Fibroblast of villous mesenchyme (primary cell): ENCODE measurements around the gene PDE1A. TPM values are rescaled to one million over a fixed set of nuclear protein-coding genes. Genes with fewer than 3 reads are reported as not detected.
"Not testable (repeated sequence)": the region's sequence is repeated elsewhere in the genome, so short reads cannot be mapped to it uniquely, and the experiment has no call there.

Experiments used
- DNase-seq: peaks from one replicate; pipeline ENCODE4 v3.0.0-alpha.2; 2010; ENCODE audit warnings: low read depth
- H3K4me3 ChIP-seq: 2 replicates; pipeline ENCODE4 v1.5.1; 2011; ENCODE audit warnings: low read depth, mild to moderate bottlenecking, low read length
- total RNA-seq: library from RNA; depleted of rRNA; stranded (reverse); fragments of >200 nt; gene quantifications from 2 replicates; pipeline ENCODE4 v1.2.3, GENCODE V29; 2012
- TF ChIP-seq, protein P1 (sequence below): IDR thresholded peaks from 2 replicates; pipeline ENCODE4 v1.5.1; 2012; ENCODE audit warnings: low read depth, mild to moderate bottlenecking, low read length; ENCODE audit not compliant: insufficient read depth

The PDE1A gene
- total RNA-seq, 1 donor: 1.7 TPM

DNA sequence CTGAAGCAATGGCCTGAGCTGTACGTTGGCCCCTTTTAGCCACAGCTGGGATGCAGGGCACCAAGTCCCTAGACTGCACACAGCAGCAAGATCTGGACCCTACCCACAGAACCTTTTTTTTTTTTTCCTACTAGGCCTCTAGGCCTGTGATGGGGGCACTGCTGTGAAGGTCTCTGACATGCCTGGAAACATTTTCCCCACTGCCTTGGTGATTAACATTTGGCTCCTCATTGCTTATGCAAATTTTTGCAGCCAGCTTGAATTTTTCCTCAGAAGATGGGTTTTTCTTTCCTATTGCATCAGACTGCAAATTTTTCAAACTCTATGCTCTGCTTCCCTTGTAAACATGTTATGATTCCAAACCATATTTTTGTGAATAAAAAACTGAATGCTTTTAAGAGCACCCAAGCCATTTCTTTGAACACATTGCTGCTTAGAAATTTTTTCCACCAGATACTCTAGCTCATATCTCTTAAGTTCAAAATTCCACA lies 33.5 kb downstream of the PDE1A start:
- TF ChIP-seq, protein P1, sequence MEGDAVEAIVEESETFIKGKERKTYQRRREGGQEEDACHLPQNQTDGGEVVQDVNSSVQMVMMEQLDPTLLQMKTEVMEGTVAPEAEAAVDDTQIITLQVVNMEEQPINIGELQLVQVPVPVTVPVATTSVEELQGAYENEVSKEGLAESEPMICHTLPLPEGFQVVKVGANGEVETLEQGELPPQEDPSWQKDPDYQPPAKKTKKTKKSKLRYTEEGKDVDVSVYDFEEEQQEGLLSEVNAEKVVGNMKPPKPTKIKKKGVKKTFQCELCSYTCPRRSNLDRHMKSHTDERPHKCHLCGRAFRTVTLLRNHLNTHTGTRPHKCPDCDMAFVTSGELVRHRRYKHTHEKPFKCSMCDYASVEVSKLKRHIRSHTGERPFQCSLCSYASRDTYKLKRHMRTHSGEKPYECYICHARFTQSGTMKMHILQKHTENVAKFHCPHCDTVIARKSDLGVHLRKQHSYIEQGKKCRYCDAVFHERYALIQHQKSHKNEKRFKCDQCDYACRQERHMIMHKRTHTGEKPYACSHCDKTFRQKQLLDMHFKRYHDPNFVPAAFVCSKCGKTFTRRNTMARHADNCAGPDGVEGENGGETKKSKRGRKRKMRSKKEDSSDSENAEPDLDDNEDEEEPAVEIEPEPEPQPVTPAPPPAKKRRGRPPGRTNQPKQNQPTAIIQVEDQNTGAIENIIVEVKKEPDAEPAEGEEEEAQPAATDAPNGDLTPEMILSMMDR: no peak
- no peak for DNase-seq

DNA sequence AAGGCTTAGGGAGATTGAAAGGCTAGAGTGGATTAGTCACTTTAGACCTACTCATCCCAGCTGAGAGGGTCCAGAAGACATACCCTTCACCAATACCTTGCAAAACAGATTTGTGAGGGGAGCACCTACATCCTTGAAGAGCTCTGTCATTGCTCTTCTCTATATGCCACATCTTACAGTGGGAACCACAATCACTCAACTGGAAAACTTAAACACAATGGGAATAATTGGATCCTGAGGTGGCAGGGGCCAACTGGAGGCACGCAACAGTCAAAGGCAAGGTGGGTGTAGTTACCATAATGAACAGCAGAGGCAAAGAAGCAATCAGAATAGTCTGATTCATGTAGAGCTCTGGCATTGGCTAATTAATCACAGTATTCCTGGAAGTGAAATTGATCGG lies 35.4 kb downstream of the PDE1A start:
- H3K4me3 ChIP-seq: no peak overlapping the region
- TF ChIP-seq, protein P1: no peak
- DNase-seq: no peak

More for the DNA sequence above, 33.5 kb downstream of the PDE1A start:
- no peak overlapping the region for H3K4me3 ChIP-seq

DNA sequence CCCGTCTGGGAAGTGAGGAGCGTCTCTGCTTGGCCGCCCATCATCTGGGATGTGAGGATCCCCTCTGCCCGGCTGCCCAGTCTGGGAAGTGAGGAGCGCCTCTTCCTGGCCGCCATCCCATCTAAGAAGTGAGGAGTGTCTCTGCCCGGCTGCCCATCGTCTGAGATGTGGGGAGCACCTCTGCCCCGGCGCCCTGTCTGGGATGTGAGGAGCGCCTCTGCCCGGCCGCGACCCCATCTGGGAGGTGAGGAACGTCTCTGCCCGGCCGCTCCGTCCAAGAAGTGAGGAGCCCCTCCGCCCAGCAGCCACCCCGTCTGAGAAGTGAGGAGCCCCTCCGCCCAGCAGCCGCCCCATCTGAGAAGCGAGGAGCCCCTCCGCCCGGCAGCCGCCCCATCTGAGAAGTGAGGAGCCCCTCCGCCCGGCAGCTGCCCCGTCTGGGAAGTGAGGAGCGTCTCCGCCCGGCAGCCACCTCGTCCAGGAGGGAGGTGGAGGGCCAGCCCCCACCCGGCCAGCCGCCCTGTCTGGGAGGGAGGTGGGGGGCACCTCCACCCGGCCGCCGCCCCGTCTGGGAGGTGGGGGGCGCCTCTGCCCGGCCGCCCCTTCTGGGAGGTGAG lies 40.5 kb downstream of the PDE1A start:
- H3K4me3 ChIP-seq, DNase-seq: not testable (repeated sequence)

DNA sequence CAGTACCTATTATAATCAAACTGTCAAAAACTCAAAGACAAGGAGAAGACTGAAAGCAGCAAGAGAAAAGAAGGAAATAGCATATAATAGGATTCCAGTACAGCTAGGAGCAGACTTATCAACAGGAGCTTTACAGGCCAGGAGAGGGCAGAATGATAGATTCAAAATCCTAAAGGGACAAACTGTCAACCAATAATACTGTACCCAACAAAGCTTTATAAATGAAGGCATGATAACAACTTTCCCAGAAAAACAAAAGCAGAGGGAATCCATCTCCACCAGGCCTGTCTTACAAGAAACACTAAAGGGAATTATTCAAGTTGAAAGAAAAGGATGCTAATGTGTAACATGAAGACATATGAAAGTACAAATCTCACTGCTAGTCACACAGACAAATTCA lies 42.0 kb downstream of the PDE1A start:
- DNase-seq: no peak
- TF ChIP-seq, protein P1: no peak
- H3K4me3 ChIP-seq: no peak overlapping the region

DNA sequence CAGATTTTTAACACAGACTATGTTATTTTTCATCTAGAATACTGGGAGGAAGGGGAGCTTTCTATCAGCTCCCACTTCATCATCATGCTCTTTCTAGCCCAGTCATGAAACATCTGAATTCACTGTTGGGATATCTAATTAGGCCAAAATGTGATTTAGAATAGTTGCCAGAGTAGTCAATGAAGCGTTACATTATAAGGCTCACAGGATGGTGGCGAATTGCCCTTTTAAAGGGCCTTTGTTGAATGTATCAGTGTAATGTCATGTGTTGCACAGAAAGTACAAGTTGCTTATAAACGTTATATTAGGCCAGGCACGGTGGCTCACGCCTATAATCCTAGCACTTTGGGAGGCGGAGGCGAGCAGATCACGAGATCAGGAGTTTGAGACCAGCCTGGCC lies 45.6 kb downstream of the PDE1A start:
- DNase-seq: no peak
- TF ChIP-seq, protein P1: no peak
- no peak overlapping the region for H3K4me3 ChIP-seq

GRCh38 chr2:182379241-182379640 lies 47.6 kb downstream of the PDE1A start:
- H3K4me3 ChIP-seq: no peak overlapping the region
- TF ChIP-seq, protein P1: no peak
- peak; percentile 65 for DNase-seq

- H3K4me3 ChIP-seq: no peak overlapping the region
- no peak for DNase-seq
- TF ChIP-seq, protein P1: no peak
These were observed 48.1 kb downstream of the PDE1A start for GRCh38 chr2:182378759-182379158.
